Measurements from ENCODE around the gene LILRA6. TPM values are rescaled to one million over a fixed set of nuclear protein-coding genes. Genes with fewer than 3 reads are reported as not detected.

Gene LILRA6
- total RNA-seq, 2 donors from 2014 or later = not detected

GRCh38 chr19:54268936-54269335, 26.3 kb upstream of the LILRA6 start:
- DNase-seq (no peak), ATAC-seq (no peak)
- H3K27ac ChIP-seq = no peak overlapping the region
- TF ChIP-seq CTCF (IDR thresholded peaks at IDR 0.05) = no peak
- H3K27me3 ChIP-seq = no peaks in the 10 kb centered on the region
- no peaks in the 10 kb centered on the region for H3K9me3 ChIP-seq
- no peak overlapping the region for H3K4me3 ChIP-seq
- 32 to 35% methylated on average over 2 of the region's 2 CpGs for WGBS, 2 donors
- intact Hi-C loops (cut with DNase I) = no loop called here
- no peaks in the 10 kb centered on the region for H3K36me3 ChIP-seq (replicated peaks in 1 of 2; ENCODE audit: insufficient read depth in 1 of 2, low read depth in 2 of 2)
- no peaks in the 10 kb centered on the region for H3K4me1 ChIP-seq

- H3K27me3 ChIP-seq = no peaks in the 10 kb centered on the region
- intact Hi-C loops (cut with DNase I) = no loop called here
- ATAC-seq = peak; percentile 74
- H3K27ac ChIP-seq = no peak overlapping the region
- H3K4me1 ChIP-seq = no peaks in the 10 kb centered on the region
- no peaks in the 10 kb centered on the region for H3K36me3 ChIP-seq (replicated peaks in 1 of 2; ENCODE audit: insufficient read depth in 1 of 2, low read depth in 2 of 2)
- DNase-seq = peak; percentile 80 to 88 (median 83)
- 4 to 13% methylated on average over 4 to 6 of the region's 6 CpGs for WGBS, 2 donors
- TF ChIP-seq POLR2A (IDR thresholded peaks at IDR 0.05) = no peak
- TF ChIP-seq CTCF (IDR thresholded peaks at IDR 0.05) = peak; percentile 41 to 78 (median 74)
- no peak overlapping the region for H3K4me3 ChIP-seq
- H3K9me3 ChIP-seq = no peaks in the 10 kb centered on the region
These were observed 23.5 kb upstream of the LILRA6 start for GRCh38 chr19:54266133-54266532.

- Histone ChIP-seq H3K27me3 (no peaks in the 10 kb centered on the region), H3K4me3 (no peak overlapping the region), H3K36me3 (replicated peaks in 1 of 2; ENCODE audit: insufficient read depth in 1 of 2, low read depth in 2 of 2) (no peaks in the 10 kb centered on the region), H3K4me1 (no peaks in the 10 kb centered on the region), H3K9me3 (no peaks in the 10 kb centered on the region), H3K27ac (no peak overlapping the region)
- TF ChIP-seq POLR2A (IDR thresholded peaks at IDR 0.05) (no peak), CTCF (IDR thresholded peaks at IDR 0.05) (no peak)
- ATAC-seq (no peak), DNase-seq (no peak)
- 56 to 77% methylated on average over 2 of the region's 2 CpGs for WGBS, 2 donors
- intact Hi-C loops (cut with DNase I) = no loop called here
These were observed 19.9 kb upstream of the LILRA6 start for GRCh38 chr19:54262470-54262869.

GRCh38 chr19:54262066-54262465, 19.5 kb upstream of the LILRA6 start:
- TF ChIP-seq CTCF (IDR thresholded peaks at IDR 0.05) (no peak), POLR2A (IDR thresholded peaks at IDR 0.05) (no peak)
- Histone ChIP-seq H3K9me3 (no peaks in the 10 kb centered on the region), H3K27me3 (no peaks in the 10 kb centered on the region), H3K4me3 (no peak overlapping the region), H3K36me3 (replicated peaks in 1 of 2; ENCODE audit: insufficient read depth in 1 of 2, low read depth in 2 of 2) (no peaks in the 10 kb centered on the region), H3K27ac (no peak overlapping the region), H3K4me1 (no peaks in the 10 kb centered on the region)
- DNase-seq (no peak), ATAC-seq (no peak)
- intact Hi-C loops (cut with DNase I) = no loop called here
- 58 to 63% methylated on average over 8 to 11 of the region's 11 CpGs for WGBS, 2 donors

- 58 to 70% methylated on average over 3 to 9 of the region's 9 CpGs for WGBS, 2 donors
- H3K27ac ChIP-seq = no peak within 1 kb of the TSS
- intact Hi-C loops (cut with DNase I) = no loop called here
- TF ChIP-seq CTCF (IDR thresholded peaks at IDR 0.05) = no peak
- no peak for TF ChIP-seq POLR2A (IDR thresholded peaks at IDR 0.05)
- no peaks in the 10 kb centered on the region for H3K4me1 ChIP-seq
- H3K27me3 ChIP-seq = no peaks in the 10 kb centered on the region
- ATAC-seq = no peak
- H3K36me3 ChIP-seq (replicated peaks in 1 of 2; ENCODE audit: insufficient read depth in 1 of 2, low read depth in 2 of 2) = no peaks in the 10 kb centered on the region
- no peak for DNase-seq
- no peaks in the 10 kb centered on the region for H3K9me3 ChIP-seq
- no peak within 1 kb of the TSS for H3K4me3 ChIP-seq
These were observed 14.5 kb upstream of the LILRA6 start, which contains the start of gene LILRB5 for GRCh38 chr19:54257116-54257480. TSS of gene LILRB5 (minus strand) at chr19:54257273. CDS start at chr19:54257193, 80 bp downstream.

Measured in body of pancreas (tissue), 4 donors.